T-cell (primary cell): ENCODE measurements around the gene MRTFA. TPM values are rescaled to one million over a fixed set of nuclear protein-coding genes. Genes with fewer than 3 reads are reported as not detected.
A peak's percentile ranks its signal among the peaks of the same experiment; 100 is the strongest.
"Not testable (repeated sequence)": the region's sequence is repeated elsewhere in the genome, so short reads cannot be mapped to it uniquely, and the experiment has no call there.

Experiments used
- ATAC-seq, 4 experiments: fragments of 200-7000 bp in 3 of 4; fragments of 150-1000 bp in 1 of 4; cut with Tn5 transposase; replicated peaks in 1 of 4; 1 replicate in 3 of 4; 2 replicates in 1 of 4; pipeline ENCODE4 v1.10.0; 2021; ENCODE audit warnings: moderate library complexity in 3 of 4, mild to moderate bottlenecking in 2 of 4, moderate number of reproducible peaks in 1 of 4
- CTCF ChIA-PET, 2 donors: fragments of 300-600 bp; sonication (Branson Sonifier 250); formaldehyde crosslinking; loops; one replicate each; lab custom pipeline; 2022; ENCODE audit warnings: antibody characterized with exemption in 2 of 2; lab: Charles Lee
- POLR2A ChIA-PET, 2 donors: fragments of 300-600 bp; sonication (Branson Sonifier 250); formaldehyde crosslinking; loops; one replicate each; lab custom pipeline; 2022; ENCODE audit warnings: antibody characterized with exemption in 2 of 2; lab: Charles Lee
- DNase-seq, 35 experiments: peaks; one replicate each; pipeline versions ENCODE4 v3.0.0 to v3.0.0-alpha.2; 2013 to 2023
- H3K27ac ChIP-seq: one replicate; pipeline ENCODE4 v1.5.1; 2013; ENCODE audit warnings: low read length
- H3K27me3 ChIP-seq, 2 experiments: replicated peaks in 1 of 2; 1 replicate in 1 of 2; 2 replicates in 1 of 2; pipeline versions ENCODE4 v1.6.1 to v1.7.0; 2013; ENCODE audit warnings: low read length in 1 of 2, mixed read lengths in 1 of 2; ENCODE audit not compliant: control insufficient read depth in 2 of 2, insufficient read depth in 2 of 2; ENCODE audit errors: extremely low read depth in 1 of 2
- H3K36me3 ChIP-seq, 2 donors: 1 replicate in 1 of 2; 2 replicates in 1 of 2; pipeline versions ENCODE4 v1.6.1 to v1.7.0; 2013; ENCODE audit warnings: low read length in 1 of 2; ENCODE audit not compliant: control insufficient read depth in 2 of 2, insufficient read depth in 1 of 2; ENCODE audit errors: extremely low read depth in 1 of 2
- H3K4me1 ChIP-seq, 2 experiments: 1 replicate in 1 of 2; 2 replicates in 1 of 2; pipeline versions ENCODE4 v1.6.1 to v1.7.0; 2013; ENCODE audit warnings: low read length in 2 of 2, mixed read lengths in 1 of 2; ENCODE audit not compliant: insufficient read depth in 2 of 2, control insufficient read depth in 1 of 2; ENCODE audit errors: extremely low read depth in 1 of 2
- H3K4me3 ChIP-seq, 2 donors: 1 replicate in 1 of 2; 2 replicates in 1 of 2; pipeline versions ENCODE4 v1.5.1 to v1.7.0; 2013; ENCODE audit warnings: mild to moderate bottlenecking in 2 of 2, low read length in 1 of 2, moderate library complexity in 1 of 2; ENCODE audit not compliant: control insufficient read depth in 1 of 2; ENCODE audit errors: extremely low read depth in 1 of 2
- H3K9me3 ChIP-seq: 2 replicates; pipeline ENCODE4 v1.7.0; 2013
- H3K27ac Mint-ChIP-seq, 2 donors: one replicate each; pipeline ENCODE4 v1.8.0; 2020 to 2021; ENCODE audit warnings: mild to moderate bottlenecking in 2 of 2, mixed read lengths in 2 of 2
- H3K27me3 Mint-ChIP-seq, 2 donors: one replicate each; pipeline ENCODE4 v1.8.0; 2021 to 2022; ENCODE audit warnings: mixed read lengths in 2 of 2
- H3K36me3 Mint-ChIP-seq: one replicate; pipeline ENCODE4 v1.8.0; 2021; ENCODE audit warnings: mixed read lengths
- H3K4me1 Mint-ChIP-seq, 3 donors: one replicate each; pipeline ENCODE4 v1.8.0; 2020 to 2022; ENCODE audit warnings: mixed read lengths in 3 of 3, mild to moderate bottlenecking in 1 of 3
- H3K4me3 Mint-ChIP-seq, 3 donors: one replicate each; pipeline ENCODE4 v1.8.0; 2020 to 2022; ENCODE audit warnings: mild to moderate bottlenecking in 3 of 3, mixed read lengths in 3 of 3, moderate library complexity in 3 of 3
- H3K9me3 Mint-ChIP-seq, 3 donors: one replicate each; pipeline ENCODE4 v1.8.0; 2020 to 2022; ENCODE audit warnings: mixed read lengths in 3 of 3
- WGBS: methylation state at CpG from one replicate; pipeline ENCODE4 v1.1.5; 2013; ENCODE audit warnings: missing lambda C conversion rate; ENCODE audit not compliant: insufficient coverage; 5-methylcytosine and 5-hydroxymethylcytosine counted together
- total RNA-seq, 35 experiments: library from RNA in 6 of 35; stranded (reverse) in 6 of 35; fragments of 120-200 nt in 1 of 35; gene quantifications; one replicate each; pipeline versions ENCODE4 v1.2.1 to v1.2.4 and lab custom pipeline; 2013 to 2026

The MRTFA gene
- total RNA-seq, 5 donors from 2014 or later (not counting 1 experiment from before 2014, with no cell fraction given), result 81.9 to 118 (median 114) TPM

- Histone ChIP-seq H3K27me3 (no peaks in the 10 kb centered on the region), H3K27ac (no peak overlapping the region), H3K4me1 (peaks cover 2 to 8% of the 10 kb centered on the region in 2 experiments), H3K9me3 (no peaks in the 10 kb centered on the region), H3K36me3 (no peaks in the 10 kb centered on the region), H3K4me3 (no peak overlapping the region)
- Mint-ChIP-seq H3K4me1 (peaks cover 9 to 36% (median 35%) of the 10 kb centered on the region in 3 donors), H3K27me3 (no peaks in the 10 kb centered on the region), H3K36me3 (peaks cover 5% of the 10 kb centered on the region), H3K9me3 (no peaks in the 10 kb centered on the region), H3K27ac (peak overlapping the region; percentile 14 to 61), H3K4me3 (no peak overlapping the region)
- ChIA-PET CTCF (interaction anchor here in 1 of 2 donors (0.5 to 1.3 kb wide), 4 partner anchors 9 to 155 kb away, joined by 4 to 5 read pairs (median 4); no protein-coding TSS in a partner anchor), POLR2A (interaction anchor here (0.7 kb wide), 3 partner anchors 23 to 95 kb away, joined by 3 to 4 read pairs (median 4); no protein-coding TSS in a partner anchor)
- ATAC-seq (no peak), DNase-seq (no peak)
- no CpG with 5 or more reads among the region's 3 CpGs for WGBS
These were observed 132.0 kb downstream of the MRTFA start for GRCh38 chr22:40504285-40505249.

- peaks cover 21 to 39% (median 38%) of the 10 kb centered on the region in 3 donors for H3K4me1 Mint-ChIP-seq
- Histone ChIP-seq H3K36me3 (no peaks in the 10 kb centered on the region), H3K27ac (no peak overlapping the region), H3K4me1 (peaks cover 2 to 7% of the 10 kb centered on the region in 2 experiments), H3K4me3 (no peak overlapping the region), H3K27me3 (no peaks in the 10 kb centered on the region), H3K9me3 (no peaks in the 10 kb centered on the region)
- CTCF ChIA-PET, result interaction anchor here in 1 of 2 donors (0.5 kb wide), 1 partner anchor 263 kb away, joined by 3 read pairs; no protein-coding TSS in a partner anchor
- peak overlapping the region in 2 of 3 donors; percentile 13 to 43 for H3K4me3 Mint-ChIP-seq
- ATAC-seq, result peak in 3 of 4 experiments; percentile 33 to 78 (median 68)
- peak overlapping the region in 1 of 2 donors; percentile 84 for H3K27ac Mint-ChIP-seq
- no peaks in the 10 kb centered on the region for H3K27me3 Mint-ChIP-seq
- H3K9me3 Mint-ChIP-seq, result no peaks in the 10 kb centered on the region
- peaks cover 5% of the 10 kb centered on the region for H3K36me3 Mint-ChIP-seq
- DNase-seq, result no peak
- POLR2A ChIA-PET, result no interaction called here
- 57% methylated on average over 1 of the region's 1 CpG for WGBS
These were observed 133.6 kb downstream of the MRTFA start for GRCh38 chr22:40502919-40503318.

- POLR2A ChIA-PET, H3K9me3 Mint-ChIP-seq, H3K27me3 ChIP-seq, CTCF ChIA-PET, H3K4me3 Mint-ChIP-seq, DNase-seq, H3K4me3 ChIP-seq, H3K27ac Mint-ChIP-seq, H3K4me1 ChIP-seq, H3K27ac ChIP-seq, H3K36me3 ChIP-seq, H3K9me3 ChIP-seq, ATAC-seq, H3K27me3 Mint-ChIP-seq: not testable (repeated sequence)
- Mint-ChIP-seq H3K36me3 (peaks cover 12% of the 10 kb centered on the region), H3K4me1 (peaks cover 30 to 41% (median 37%) of the 10 kb centered on the region in 3 donors)
- WGBS, result no CpG with 5 or more reads among the region's 5 CpGs
These were observed 136.1 kb downstream of the MRTFA start for GRCh38 chr22:40500465-40500786.

GRCh38 chr22:40499209-40499623 is 137.3 kb downstream of the MRTFA start:
- peak in 1 of 4 experiments; percentile 19 for ATAC-seq
- Histone ChIP-seq H3K27me3 (no peaks in the 10 kb centered on the region), H3K4me3 (no peak overlapping the region), H3K9me3 (no peaks in the 10 kb centered on the region), H3K4me1 (peaks cover 0 to 7% of the 10 kb centered on the region in 2 experiments), H3K36me3 (no peaks in the 10 kb centered on the region), H3K27ac (no peak overlapping the region)
- POLR2A ChIA-PET, result no interaction called here
- CTCF ChIA-PET, result no interaction called here
- Mint-ChIP-seq H3K27ac (peak overlapping the region in 1 of 2 donors; percentile 4), H3K27me3 (no peaks in the 10 kb centered on the region), H3K4me1 (peaks cover 29 to 33% (median 30%) of the 10 kb centered on the region in 3 donors), H3K4me3 (no peak overlapping the region), H3K9me3 (no peaks in the 10 kb centered on the region), H3K36me3 (peaks cover 12% of the 10 kb centered on the region)
- DNase-seq, result no peak

- no peak overlapping the region for H3K27ac ChIP-seq
- WGBS, result no CpG with 5 or more reads among the region's 6 CpGs
- no peaks in the 10 kb centered on the region for H3K27me3 Mint-ChIP-seq
These were observed 137.9 kb downstream of the MRTFA start for GRCh38 chr22:40498420-40499208.

GRCh38 chr22:40493441-40493840 is 143.1 kb downstream of the MRTFA start:
- Histone ChIP-seq H3K4me3 (no peak overlapping the region), H3K36me3 (no peaks in the 10 kb centered on the region), H3K4me1 (peaks cover 7% of the 10 kb centered on the region in 2 experiments), H3K9me3 (no peaks in the 10 kb centered on the region), H3K27ac (no peak overlapping the region), H3K27me3 (no peaks in the 10 kb centered on the region)
- ATAC-seq, result no peak
- CTCF ChIA-PET, result no interaction called here
- Mint-ChIP-seq H3K27ac (peak overlapping the region; percentile 81 to 87), H3K9me3 (no peaks in the 10 kb centered on the region), H3K4me1 (peaks cover 37 to 39% (median 37%) of the 10 kb centered on the region in 3 donors), H3K4me3 (no peak overlapping the region), H3K27me3 (no peaks in the 10 kb centered on the region), H3K36me3 (peaks cover 13% of the 10 kb centered on the region)
- POLR2A ChIA-PET, result interaction anchor here in 1 of 2 donors (0.6 kb wide), 1 partner anchor 164 kb away, joined by 3 read pairs; no protein-coding TSS in a partner anchor
- DNase-seq, result no peak
- WGBS, result no CpG with 5 or more reads among the region's 2 CpGs

More at GRCh38 chr22:40498420-40499208, 137.9 kb downstream of the MRTFA start:
- Mint-ChIP-seq H3K4me1 (peaks cover 33 to 37% (median 33%) of the 10 kb centered on the region in 3 donors), H3K9me3 (no peaks in the 10 kb centered on the region), H3K4me3 (no peak overlapping the region), H3K36me3 (peaks cover 12% of the 10 kb centered on the region), H3K27ac (no peak overlapping the region)
- DNase-seq (no peak), ATAC-seq (no peak)
- no peak overlapping the region for H3K4me3 ChIP-seq
- ChIA-PET POLR2A (interaction anchor here in 1 of 2 donors (0.6 kb wide), 1 partner anchor 64 kb away, joined by 3 read pairs; no protein-coding TSS in a partner anchor), CTCF (interaction anchor here (0.5 to 0.9 kb wide), 3 partner anchors 14 to 557 kb away, joined by 3 to 4 read pairs (median 3); no protein-coding TSS in a partner anchor)
- H3K27me3 ChIP-seq, result no peaks in the 10 kb centered on the region
- no peaks in the 10 kb centered on the region for H3K9me3 ChIP-seq
- H3K4me1 ChIP-seq, result peaks cover 0 to 7% of the 10 kb centered on the region in 2 experiments
- H3K36me3 ChIP-seq, result no peaks in the 10 kb centered on the region
